ENCODE results near the gene HDAC5.

- TF ChIP-seq ZNF274 (IDR thresholded peaks at IDR 0.05; ENCODE audit: low read depth, low read length) (no peak), YY1 (IDR thresholded peaks at IDR 0.05; ENCODE audit: insufficient read depth, insufficient read length) (no peak)
These were observed 28.1 kb downstream of the HDAC5 start for GRCh38 chr17:44095388-44095646.
